GM19099 (cell line): ENCODE measurements around the gene ME1.

Experiments
- POLR2A ChIP-seq: IDR thresholded peaks from 3 replicates; pipeline ENCODE4 v1.6.1; 2011; ENCODE audit warnings: low read depth; ENCODE audit not compliant: insufficient read length; ENCODE audit errors: extremely low read depth

Gene ME1

DNA sequence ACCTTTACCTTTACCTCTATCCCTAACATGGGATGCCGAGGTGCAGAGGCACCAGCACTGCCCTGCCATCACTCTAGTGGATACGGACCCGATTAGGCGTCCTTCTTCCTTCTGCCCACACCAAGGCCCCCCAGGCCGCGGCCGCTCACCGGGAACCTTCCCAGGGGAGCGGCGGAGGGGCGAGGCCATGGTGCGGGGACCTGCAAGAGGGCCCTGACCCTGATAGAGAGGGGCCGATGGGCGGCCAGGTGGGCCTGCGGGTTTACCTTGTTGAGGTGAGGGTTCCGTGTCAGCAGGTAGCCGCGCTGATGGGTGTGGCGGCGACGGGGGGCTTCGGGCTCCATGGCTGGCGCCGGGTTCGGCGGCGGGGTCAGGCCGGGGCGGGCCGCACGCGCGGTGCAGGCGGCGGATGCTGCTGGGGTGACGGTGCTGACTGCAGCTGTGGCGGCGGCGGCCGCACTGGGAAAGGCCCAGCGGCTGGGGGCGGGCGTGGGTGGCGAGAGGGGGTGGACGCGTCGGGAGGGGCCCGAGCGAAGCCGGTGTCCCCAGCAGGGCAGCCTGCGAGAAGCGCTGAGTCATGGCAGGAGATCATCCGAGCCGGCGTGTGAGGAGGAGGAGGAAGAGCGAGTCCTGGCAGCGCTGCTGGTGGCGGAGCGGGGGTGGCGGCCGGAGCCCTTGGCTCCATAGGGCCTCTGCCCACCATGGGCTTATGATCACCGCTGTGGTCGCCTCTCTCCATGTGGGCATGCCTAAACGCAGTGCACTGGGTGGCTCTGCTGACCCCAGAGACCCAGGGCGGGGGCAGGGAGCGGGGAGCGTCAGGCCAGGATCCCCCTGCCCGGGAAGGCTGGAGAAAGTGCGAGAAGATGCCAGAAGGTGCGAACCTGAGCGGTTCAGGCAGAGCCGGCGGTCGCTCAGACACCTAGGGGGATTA lies at the start of gene ME1:
Gene ME1 (minus strand): TSS at position 441 of the 934 bp plus-strand sequence. CDS start 97 bp downstream, at position 344.
- TF ChIP-seq POLR2A, result peak; percentile 62

DNA sequence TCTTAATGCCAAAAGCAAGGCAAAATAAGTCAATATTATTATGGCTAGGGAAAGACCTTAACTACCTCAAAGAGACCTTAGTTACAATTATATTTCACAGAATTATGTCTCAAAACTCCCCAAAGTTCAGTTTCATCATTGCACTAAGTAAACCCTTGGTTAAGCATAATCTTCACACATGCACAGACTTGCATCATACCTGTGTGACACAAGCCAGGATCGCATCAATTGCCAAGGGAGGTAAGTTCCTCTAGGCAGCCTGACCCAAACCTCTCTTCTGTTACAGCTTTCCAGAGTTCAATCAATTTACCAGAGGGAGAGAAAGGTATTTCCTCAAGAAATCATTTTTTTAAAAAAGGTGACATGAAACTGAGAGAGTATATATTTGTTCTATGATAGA lies 49.6 kb upstream of the ME1 start:
- no peak for TF ChIP-seq POLR2A

DNA sequence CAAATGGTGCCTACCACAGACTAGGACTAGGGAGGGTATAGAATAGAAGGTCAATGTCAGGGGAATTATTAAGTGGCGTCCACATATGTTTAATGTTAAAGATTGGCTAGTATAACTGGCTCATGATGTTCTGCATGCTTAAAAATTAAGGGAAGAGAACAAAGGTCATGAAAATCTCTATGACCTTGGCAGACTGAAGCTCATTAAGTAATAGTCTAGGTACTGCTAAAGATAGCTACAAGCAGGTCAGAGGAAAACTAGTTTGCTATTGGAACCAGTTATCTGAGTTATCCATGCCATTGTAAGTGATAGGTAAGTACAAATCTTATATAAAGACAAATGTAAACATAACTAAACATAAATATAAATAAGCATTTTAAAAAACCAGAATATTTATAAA lies 48.5 kb upstream of the ME1 start:
- TF ChIP-seq POLR2A, result no peak

DNA sequence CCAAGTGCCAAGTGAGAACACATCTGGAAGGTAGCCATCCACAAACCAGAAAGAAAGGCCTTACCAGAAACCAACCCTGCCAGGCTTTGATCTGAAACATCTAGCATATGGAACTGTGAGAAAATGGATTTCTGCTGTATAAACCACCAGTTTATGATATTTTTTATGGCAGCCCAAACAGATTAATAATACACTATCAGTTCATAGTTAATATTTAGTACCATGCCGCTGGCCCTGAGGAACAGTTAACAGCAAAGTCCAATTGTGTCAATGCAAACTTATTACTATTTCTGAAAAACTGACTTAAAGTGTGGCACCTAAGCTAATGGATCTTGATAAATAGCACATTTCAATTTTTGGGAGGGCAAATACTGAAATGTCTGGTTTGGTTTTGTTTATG lies 46.1 kb upstream of the ME1 start:
- TF ChIP-seq POLR2A, result no peak

DNA sequence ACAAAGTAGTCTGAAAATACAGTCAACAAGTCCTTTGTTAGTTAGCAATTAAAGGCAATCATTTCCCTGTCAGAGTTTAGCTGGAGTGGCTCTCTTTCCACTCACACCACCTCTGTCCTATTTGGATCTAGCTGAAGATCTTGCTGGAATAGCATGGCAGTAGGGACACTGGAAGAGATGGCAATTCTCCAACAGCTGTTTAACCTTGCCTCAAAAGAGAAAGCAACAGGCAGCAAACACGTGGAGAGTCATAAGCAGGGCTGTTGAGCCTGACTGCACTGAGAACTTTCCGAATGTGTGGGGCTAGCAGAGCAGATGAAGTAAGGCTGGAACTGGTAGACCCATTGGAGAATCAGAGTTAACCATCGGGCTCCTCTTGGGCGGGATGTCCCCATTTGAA lies 43.5 kb upstream of the ME1 start:
- TF ChIP-seq POLR2A, result no peak

DNA sequence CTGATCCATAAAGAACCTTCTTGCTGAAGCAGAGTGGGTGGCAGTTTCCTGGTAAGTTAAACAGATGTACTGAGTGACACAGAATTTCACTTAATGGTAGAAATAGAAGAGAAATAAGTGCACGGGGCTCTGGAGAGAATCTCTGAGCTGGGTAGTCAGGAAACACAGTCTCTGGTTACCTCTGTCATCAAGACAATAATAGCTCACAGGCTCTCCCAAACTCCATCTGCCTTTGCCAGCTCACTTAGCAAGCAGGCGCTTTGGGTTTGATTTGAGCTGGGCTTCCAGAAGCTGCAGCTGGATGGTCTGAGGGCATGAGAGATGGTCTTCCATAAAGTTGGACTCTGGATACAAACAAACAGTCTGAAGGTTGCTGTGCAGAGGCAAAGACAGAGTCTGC lies 41.9 kb upstream of the ME1 start:
- no peak for TF ChIP-seq POLR2A

DNA sequence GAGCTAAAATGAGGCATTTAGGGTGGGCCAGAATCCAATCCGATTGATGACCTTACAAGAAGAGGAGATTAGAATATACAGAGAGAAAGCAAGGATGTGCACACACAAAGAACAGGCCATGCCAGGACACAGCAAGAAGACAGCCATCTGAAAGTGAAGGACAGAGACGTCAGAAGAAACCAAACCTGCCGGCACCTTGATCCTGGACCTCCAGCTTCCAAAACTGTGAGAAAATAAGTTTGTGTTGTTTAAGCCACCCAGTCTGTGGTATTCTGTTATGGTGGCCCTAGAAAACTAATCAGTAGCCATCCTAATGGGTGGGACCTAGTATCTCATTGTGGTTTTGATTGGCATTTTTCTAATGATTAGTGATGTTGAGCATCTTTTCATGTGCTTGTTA lies 39.7 kb upstream of the ME1 start:
- no peak for TF ChIP-seq POLR2A

DNA sequence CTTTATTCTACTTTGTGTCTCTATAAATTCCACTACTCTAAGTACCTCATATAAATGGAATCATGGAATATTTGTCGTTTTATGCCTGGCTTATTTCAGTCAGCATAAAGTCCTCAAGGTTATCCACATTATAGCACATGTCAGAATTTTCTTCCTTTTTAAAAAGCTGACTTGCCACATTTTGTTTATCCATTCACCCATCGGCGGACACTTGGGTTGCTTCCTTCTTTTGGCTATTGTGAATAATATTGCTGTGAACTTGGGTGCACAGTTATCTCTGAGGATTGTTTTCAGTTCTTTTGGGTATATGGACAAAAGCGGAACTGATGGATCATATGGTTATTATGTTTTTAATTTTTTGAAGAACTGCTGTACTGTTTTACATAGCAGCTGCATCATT lies 39.1 kb upstream of the ME1 start:
- no peak for TF ChIP-seq POLR2A

DNA sequence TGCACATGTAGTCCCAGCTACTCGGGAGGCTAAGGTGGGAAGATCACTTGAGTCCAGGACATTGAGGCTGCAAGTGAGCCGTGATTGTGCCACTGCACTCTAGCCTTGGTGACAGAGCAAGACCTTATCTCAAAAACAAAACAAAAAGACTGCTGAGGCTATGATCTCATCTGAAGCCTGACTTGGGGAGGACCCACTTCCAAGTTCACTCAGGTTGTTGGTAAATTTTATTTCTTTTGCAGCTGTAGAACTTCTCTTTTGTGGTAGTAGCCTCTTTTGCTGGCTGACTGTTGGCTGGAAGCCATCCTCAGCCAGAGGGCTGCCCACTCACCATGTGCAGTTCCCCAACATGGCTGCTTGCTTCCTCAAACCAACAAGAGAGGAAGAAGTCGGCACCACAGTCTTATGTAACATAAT lies 36.8 kb upstream of the ME1 start:
- TF ChIP-seq POLR2A, result no peak

DNA sequence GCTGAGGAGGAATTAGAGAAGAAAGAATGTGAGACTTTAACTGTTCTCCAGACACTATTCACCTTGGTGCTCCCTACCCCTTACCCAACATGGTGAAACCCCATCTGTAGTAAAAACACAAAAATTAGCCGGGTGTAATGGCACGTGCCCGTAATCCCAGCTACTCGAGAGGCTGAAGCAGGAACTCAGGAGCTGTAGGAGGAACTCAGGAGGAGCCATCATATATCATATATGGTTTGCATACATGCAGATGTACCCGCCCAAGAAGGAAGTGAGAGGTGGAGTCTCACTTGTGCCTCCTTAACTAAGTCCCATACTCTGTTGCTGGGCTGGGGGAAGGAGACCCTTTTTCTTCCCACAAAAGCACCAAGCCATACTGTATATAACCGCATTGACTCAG lies 35.5 kb upstream of the ME1 start:
- no peak for TF ChIP-seq POLR2A

DNA sequence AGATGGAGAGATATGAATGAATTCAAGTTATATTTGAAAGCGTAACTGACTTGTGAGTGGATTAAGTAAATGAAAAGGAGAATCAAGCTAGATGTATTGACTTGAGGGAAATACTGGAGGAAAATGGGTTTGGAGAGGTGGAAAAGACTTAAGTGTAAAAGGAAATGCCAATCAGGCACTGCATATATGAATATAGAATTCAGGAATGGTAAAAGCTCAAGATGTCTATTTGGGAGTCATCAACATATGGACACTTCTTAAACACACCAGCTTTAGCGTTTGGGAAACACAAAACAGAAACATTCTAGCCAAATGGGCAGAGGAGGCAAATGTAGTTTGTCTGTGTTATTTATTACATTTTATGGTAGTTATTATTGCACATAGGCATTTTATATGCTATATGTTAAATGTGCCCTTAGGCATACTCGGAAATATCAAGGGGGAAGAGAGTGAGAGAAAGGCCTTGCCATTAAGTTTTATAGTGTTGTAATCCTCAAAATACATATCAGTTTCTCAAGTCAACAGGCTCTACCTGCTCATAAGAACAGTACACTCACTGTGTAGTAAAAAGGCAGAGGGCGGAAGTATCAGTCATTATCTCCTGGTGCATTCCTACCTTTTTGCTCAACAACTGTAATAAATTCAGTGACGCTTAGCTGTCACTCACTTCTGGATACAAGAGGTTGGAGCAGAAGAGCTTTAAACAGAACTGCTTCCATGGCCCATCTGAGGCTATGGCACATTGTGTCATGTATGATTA lies 33.7 kb upstream of the ME1 start:
- TF ChIP-seq POLR2A, result no peak

DNA sequence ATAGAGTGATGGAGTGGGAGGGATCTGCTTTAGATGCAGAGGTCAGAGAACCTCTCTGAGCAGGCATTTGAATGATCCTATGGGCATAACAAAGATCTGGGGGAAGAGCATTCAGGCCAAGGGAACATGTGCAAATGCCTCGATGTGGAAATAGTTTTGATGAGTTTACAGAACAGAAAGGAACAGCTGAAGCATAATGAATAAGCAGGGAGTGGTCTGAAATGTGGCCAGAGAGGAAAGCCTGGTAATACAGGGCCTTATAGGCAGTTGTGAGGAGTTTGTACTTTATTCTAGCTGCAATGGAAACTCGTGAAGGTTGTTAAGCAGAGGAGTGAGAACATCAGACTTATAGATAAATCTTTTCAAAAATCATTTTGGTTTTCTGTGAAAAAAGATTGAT lies 33.0 kb upstream of the ME1 start:
- TF ChIP-seq POLR2A, result no peak

DNA sequence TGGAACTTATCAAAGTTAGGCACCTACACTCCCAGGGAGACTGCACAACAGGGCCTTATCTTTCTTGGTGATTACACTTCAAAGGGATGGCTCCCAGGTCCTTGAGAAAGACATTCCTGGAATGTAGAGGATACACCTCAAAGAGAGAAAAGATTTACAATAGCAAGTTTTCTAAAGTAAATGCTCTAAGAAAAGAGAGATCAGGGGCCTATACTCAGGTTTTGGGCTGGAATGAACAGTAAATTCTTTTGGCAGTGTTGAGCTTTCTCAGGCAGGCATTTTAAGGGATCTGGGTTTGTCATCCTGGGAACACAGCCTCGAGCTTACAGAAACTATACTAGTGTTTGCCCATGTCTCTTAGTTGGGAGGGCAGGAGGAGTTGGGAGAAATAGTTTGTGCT lies 31.7 kb upstream of the ME1 start:
- no peak for TF ChIP-seq POLR2A

DNA sequence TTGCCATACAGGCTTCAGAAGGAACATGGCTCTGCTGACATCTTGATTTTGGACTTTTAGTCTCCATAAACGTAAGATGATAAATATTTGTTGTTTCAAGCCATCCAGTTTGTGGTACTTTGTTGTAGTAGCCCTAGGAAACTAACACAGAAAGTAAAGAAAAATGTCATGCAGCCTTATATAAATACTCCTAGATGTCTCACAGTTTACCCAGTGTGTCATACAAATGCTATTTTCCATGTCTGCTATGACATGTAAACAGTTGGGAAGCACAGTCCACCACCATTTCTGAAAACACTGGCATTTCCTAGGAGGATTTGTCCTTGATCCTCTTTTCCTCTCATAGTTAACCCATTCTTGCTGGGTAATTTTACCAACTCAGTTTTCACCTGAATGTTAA lies 30.6 kb upstream of the ME1 start:
- no peak for TF ChIP-seq POLR2A

DNA sequence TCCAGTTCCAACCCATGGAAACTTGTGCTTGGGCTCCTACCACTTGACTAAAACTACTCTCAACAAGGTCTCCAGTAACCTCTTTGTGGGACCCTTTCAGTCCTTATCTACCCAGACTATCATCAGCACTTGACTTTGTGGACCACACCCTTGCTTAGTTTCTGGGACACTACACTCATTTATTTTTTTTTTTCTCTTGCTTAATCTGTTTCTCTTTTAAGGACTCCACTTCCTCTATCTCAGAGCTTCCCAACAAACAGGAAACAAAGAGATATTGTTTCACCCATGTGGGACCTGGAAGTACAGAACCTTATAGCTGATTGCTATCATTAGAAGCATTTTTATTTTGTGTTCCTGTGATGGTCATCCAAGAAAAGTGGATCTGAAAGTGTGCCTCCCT lies 28.8 kb upstream of the ME1 start:
- no peak for TF ChIP-seq POLR2A

DNA sequence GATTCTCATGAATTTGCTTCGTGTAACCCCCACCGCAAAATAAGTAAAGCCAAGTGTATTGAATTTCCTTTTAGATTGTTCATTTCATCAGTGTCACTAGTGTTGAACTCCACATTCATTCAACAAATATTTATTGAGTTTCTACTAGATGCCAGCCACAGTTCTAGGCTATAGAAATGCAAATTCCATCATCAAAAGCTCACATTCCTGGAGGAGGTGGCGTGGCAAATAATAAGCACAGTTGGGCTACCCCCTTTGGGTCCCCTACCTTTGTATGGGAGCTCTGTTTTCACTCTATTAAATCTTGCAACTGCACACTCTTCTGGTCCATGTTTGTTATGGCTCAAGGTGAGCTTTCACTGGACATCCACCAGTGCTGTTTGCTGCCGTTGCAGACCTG lies 12.7 kb upstream of the ME1 start:
- TF ChIP-seq POLR2A, result no peak

DNA sequence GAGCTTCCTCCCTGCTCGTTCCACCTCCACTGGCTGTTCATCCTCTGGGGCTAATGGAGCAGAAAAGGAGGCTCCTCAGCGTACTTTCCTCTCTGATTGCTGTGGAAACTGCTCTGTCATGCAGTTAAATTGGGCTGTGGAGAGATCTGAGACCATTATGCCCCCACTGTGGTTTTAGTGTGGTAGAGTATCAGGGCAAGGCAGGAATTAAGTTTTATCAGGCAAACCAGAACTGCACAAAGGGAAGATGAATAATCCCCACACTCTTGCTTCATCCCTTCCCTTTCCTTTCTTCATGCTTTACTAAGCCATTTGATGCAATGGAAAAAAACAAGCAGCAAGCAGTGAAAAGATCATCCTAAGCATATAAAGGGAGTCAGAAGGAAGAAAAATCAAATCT lies 11.9 kb upstream of the ME1 start:
- TF ChIP-seq POLR2A, result no peak

DNA sequence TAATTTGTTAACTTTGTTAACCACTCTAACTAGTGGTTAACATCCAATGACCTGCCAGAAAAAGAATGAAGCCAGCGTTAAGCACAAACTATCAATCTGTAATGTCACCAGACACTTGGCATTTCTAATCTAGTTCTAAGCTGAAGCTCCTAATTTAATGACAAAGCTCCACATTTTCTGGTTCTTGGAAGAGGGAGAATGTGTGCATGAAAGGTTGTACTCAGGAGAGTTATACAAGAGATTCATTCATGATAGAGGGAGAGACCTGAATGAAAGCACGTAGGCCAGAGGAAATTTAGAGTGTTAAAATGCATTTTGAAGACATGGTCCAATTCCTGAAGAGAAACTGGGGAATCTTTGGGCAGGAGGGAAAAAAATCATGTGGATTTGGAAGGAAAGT lies 8.3 kb upstream of the ME1 start:
- no peak for TF ChIP-seq POLR2A
